ENCODE results near the gene FAM8A1.

Gene FAM8A1, protein sequence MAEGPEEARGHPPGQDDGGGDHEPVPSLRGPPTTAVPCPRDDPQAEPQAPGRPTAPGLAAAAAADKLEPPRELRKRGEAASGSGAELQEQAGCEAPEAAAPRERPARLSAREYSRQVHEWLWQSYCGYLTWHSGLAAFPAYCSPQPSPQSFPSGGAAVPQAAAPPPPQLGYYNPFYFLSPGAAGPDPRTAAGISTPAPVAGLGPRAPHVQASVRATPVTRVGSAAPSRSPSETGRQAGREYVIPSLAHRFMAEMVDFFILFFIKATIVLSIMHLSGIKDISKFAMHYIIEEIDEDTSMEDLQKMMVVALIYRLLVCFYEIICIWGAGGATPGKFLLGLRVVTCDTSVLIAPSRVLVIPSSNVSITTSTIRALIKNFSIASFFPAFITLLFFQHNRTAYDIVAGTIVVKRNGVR

DNA sequence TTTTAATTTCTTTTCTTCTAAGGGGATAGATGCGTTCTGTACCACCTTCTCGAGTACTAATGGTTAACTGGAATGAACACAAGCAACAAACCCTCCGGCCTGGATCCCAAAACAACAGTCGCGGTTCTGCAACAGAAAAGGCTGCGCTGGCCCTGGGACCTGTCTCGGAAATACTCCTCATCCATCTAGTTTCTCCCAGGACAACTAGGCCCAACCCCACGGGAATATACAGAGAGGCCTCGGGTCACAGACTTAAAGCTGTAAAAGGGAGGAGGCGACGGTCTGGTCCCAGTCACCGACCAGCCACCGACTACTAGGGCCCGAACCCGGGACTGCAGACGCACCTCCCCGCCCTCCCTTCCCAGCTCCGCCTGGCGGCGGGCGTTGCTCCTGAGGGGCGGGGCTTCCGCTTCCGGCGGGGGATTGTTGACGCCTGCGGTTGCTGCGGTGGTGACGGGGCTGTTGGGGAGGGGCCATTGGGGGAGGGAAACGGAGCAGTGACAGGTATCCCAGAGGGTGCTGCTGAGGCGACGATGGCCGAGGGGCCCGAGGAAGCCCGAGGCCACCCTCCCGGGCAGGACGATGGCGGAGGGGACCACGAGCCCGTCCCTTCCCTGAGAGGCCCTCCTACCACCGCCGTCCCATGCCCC is at the start of gene FAM8A1:
TSS of gene FAM8A1 (plus strand) at position 426 of the 650 bp plus-strand sequence. CDS start at position 534, 108 bp downstream.
- TF ChIP-seq, protein P1, sequence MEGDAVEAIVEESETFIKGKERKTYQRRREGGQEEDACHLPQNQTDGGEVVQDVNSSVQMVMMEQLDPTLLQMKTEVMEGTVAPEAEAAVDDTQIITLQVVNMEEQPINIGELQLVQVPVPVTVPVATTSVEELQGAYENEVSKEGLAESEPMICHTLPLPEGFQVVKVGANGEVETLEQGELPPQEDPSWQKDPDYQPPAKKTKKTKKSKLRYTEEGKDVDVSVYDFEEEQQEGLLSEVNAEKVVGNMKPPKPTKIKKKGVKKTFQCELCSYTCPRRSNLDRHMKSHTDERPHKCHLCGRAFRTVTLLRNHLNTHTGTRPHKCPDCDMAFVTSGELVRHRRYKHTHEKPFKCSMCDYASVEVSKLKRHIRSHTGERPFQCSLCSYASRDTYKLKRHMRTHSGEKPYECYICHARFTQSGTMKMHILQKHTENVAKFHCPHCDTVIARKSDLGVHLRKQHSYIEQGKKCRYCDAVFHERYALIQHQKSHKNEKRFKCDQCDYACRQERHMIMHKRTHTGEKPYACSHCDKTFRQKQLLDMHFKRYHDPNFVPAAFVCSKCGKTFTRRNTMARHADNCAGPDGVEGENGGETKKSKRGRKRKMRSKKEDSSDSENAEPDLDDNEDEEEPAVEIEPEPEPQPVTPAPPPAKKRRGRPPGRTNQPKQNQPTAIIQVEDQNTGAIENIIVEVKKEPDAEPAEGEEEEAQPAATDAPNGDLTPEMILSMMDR (IDR thresholded peaks at IDR 0.05; ENCODE audit: extremely low read depth, insufficient read depth, missing control alignments): no peak
- DNase-seq (ENCODE audit: low spot score): peak; percentile 93
- in situ Hi-C loops (cut with MboI; ENCODE audit: low pct_unique_long_range_greater_than_20kb, low sequenced_read_pairs, unreplicated experiment): loop anchor here (25.0 kb wide), 2 partner anchors 212 to 438 kb away; no protein-coding TSS in a partner anchor

DNA sequence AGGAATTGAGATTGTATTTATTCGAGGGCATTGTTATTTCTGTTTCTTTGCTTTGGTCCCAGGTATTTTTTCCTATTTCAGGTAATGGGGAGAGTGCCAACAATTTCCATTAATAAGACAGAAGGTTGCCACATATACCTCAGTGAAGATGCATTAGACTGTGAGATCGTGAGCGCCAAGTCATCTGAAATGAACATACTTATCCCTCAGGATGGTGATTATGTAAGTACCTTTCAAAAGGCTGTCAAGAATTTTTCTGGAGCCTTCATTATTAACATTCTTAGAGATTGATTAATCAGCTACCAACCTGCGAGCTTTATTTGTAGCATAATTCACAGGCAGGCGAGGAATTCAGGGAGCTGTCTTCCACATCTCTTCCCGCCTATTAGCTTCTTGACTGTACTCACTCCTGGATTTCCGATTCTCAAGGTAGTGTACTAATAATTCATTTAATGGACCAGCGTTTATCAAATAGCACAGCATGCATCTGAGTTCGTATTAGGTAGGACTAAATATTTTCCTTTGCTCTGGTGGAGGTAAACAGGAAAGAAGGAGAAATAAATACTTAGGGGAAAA is 48.6 kb upstream of the FAM8A1 start:
- DNase-seq (ENCODE audit: low spot score): no peak
- in situ Hi-C loops (cut with MboI; ENCODE audit: low pct_unique_long_range_greater_than_20kb, low sequenced_read_pairs, unreplicated experiment): no loop called here
- TF ChIP-seq, protein P1 (IDR thresholded peaks at IDR 0.05; ENCODE audit: extremely low read depth, insufficient read depth, missing control alignments): no peak

DNA sequence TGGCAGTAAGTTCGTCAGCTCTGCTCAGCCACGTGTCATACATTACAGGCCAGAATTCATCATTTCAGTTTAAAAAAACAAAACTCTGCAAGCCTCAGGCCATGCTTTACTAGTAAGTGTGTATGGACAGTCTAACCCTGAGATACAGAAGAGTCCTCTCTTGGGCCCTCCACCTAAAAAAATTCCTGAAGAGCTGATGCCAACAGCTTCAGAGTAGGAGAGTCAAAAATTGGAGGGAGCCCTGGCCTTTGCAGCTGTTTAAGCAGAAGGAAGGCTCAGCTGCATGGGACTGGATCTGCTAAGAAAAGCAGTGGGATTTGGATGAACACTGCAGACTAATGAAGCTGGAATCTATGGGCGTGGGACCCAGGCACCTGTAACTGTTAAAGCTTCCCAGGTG is 47.2 kb upstream of the FAM8A1 start:
- DNase-seq (ENCODE audit: low spot score): no peak
- TF ChIP-seq, protein P1 (IDR thresholded peaks at IDR 0.05; ENCODE audit: extremely low read depth, insufficient read depth, missing control alignments): no peak
- in situ Hi-C loops (cut with MboI; ENCODE audit: low pct_unique_long_range_greater_than_20kb, low sequenced_read_pairs, unreplicated experiment): no loop called here

DNA sequence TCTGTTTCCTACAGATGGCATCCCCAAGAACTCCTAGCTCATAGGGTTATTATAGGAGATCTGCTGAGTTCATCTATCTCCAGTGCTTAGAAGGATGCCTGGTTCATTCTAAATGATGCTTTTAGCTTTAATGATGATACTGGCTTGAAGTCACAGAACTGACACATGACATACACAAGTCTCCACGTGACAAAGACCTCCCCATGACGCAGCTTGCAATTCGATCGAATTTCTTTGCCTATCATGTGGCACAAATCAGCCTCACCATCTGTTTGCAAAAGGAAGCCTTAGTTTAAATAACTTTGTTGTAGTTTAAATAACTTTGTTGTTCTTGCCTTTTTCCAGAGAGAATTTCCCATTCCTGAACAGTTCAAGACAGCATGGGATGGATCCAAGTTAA is 44.1 kb upstream of the FAM8A1 start:
- no peak for DNase-seq (ENCODE audit: low spot score)
- in situ Hi-C loops (cut with MboI; ENCODE audit: low pct_unique_long_range_greater_than_20kb, low sequenced_read_pairs, unreplicated experiment): no loop called here
- TF ChIP-seq, protein P1 (IDR thresholded peaks at IDR 0.05; ENCODE audit: extremely low read depth, insufficient read depth, missing control alignments): no peak

DNA sequence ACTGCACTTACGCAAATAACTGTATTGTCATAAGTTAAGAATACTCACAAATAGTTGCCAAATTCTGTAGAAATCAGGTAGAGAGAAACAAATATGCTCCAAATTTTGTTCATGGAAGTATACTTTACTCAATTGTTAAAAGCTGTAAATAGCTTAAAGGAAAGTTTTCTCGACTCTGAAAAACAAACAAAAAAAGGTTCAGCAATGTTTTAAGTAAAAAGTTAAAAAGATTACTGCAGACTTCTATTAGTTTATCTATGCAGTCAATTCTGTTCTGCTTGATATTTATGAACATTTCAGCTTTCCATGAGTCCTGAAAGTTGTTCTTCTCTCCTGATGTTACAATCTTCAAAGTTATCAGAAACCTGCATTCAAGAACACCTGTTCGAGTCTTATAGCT is 37.5 kb upstream of the FAM8A1 start:
- no peak for DNase-seq (ENCODE audit: low spot score)
- in situ Hi-C loops (cut with MboI; ENCODE audit: low pct_unique_long_range_greater_than_20kb, low sequenced_read_pairs, unreplicated experiment): no loop called here
- TF ChIP-seq, protein P1 (IDR thresholded peaks at IDR 0.05; ENCODE audit: extremely low read depth, insufficient read depth, missing control alignments): no peak

DNA sequence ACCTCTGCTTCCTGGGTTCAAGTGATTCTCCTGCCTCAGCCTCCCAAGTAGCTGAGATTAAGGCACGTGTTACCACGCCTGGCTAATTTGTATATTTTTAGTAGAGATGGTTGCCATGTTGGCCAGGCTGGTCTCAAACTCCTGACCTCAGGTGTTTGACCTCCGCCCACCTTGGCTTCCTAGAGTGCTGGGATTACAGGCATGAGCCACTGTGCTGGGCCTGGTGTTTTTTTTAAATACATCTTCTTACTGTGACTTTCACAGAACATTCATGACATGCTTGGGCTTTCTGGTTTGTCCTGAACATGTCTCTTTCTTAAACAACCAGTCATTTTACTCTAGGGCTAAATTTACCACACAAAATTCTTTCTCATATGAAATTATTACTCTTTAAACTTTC is 34.7 kb upstream of the FAM8A1 start:
- TF ChIP-seq, protein P1 (IDR thresholded peaks at IDR 0.05; ENCODE audit: extremely low read depth, insufficient read depth, missing control alignments): no peak
- DNase-seq (ENCODE audit: low spot score): no peak
- in situ Hi-C loops (cut with MboI; ENCODE audit: low pct_unique_long_range_greater_than_20kb, low sequenced_read_pairs, unreplicated experiment): no loop called here
